ENCODE measurements around the gene SYNE2.

- TF ChIP-seq CTCF (IDR thresholded peaks at IDR 0.05; ENCODE audit: insufficient read depth, low read depth, low read length) (no peak), EZH2 (IDR thresholded peaks at IDR 0.05; ENCODE audit: insufficient read depth, low read length) (no peak)
Observed at GRCh38 chr14:64213853-64214570, 361.2 kb downstream of the SYNE2 start.

Measured in astrocyte (in vitro differentiated cells and primary cell).